Activated naive CD8-positive, alpha-beta T cell treated with anti-CD3 and anti-CD28 coated beads, Interleukin-2, amount 50 U/mL, for 24 hours (primary cell): Measurements from ENCODE around the gene ADIPOR2.
A peak's percentile ranks its signal among the peaks of the same experiment; 100 is the strongest.

Source experiments
- ATAC-seq: fragments of 150-1000 bp; cut with Tn5 transposase; one replicate; pipeline ENCODE4 v1.10.0; 2021
- DNase-seq: peaks from one replicate; pipeline ENCODE4 v3.0.0; 2021
- H3K27ac Mint-ChIP-seq: one replicate; pipeline ENCODE4 v1.8.0; 2021; ENCODE audit warnings: mild to moderate bottlenecking, mixed read lengths
- H3K27me3 Mint-ChIP-seq: one replicate; pipeline ENCODE4 v1.8.0; 2021; ENCODE audit warnings: mixed read lengths
- H3K36me3 Mint-ChIP-seq: one replicate; pipeline ENCODE4 v1.8.0; 2021; ENCODE audit warnings: low read depth, mixed read lengths
- H3K4me1 Mint-ChIP-seq: one replicate; pipeline ENCODE4 v1.8.0; 2021; ENCODE audit warnings: mixed read lengths
- H3K4me3 Mint-ChIP-seq: one replicate; pipeline ENCODE4 v1.8.0; 2021; ENCODE audit warnings: mild to moderate bottlenecking, moderate library complexity, mixed read lengths
- H3K9me3 Mint-ChIP-seq: one replicate; pipeline ENCODE4 v1.8.0; 2021; ENCODE audit warnings: mixed read lengths

The ADIPOR2 gene

GRCh38 chr12:1690578-1691122 lies at the start of gene ADIPOR2:
Gene ADIPOR2 (plus strand): TSS chr12:1691070. CDS start chr12:1754344, 63,274 bp downstream.
- DNase-seq (peak; percentile 94), ATAC-seq (peak; percentile 99)
- Mint-ChIP-seq H3K36me3 (peaks cover 13% of the 10 kb centered on the region), H3K9me3 (no peaks in the 10 kb centered on the region), H3K27me3 (no peaks in the 10 kb centered on the region), H3K4me1 (peaks cover 54% of the 10 kb centered on the region), H3K4me3 (peak within 1 kb of the TSS; percentile 91), H3K27ac (peak within 1 kb of the TSS; percentile 99)

GRCh38 chr12:1642513-1642912 lies 48.4 kb upstream of the ADIPOR2 start:
- DNase-seq (no peak), ATAC-seq (no peak)
- no peak overlapping the region for H3K4me3 Mint-ChIP-seq
- H3K4me1 Mint-ChIP-seq, result peaks cover 6% of the 10 kb centered on the region
- H3K36me3 Mint-ChIP-seq, result no peaks in the 10 kb centered on the region
- H3K9me3 Mint-ChIP-seq, result no peaks in the 10 kb centered on the region
- no peak overlapping the region for H3K27ac Mint-ChIP-seq
- peaks cover 2% of the 10 kb centered on the region for H3K27me3 Mint-ChIP-seq

- no peak overlapping the region for H3K4me3 Mint-ChIP-seq
- H3K27me3 Mint-ChIP-seq, result peaks cover 2% of the 10 kb centered on the region
- H3K27ac Mint-ChIP-seq, result no peak overlapping the region
These were observed 47.8 kb upstream of the ADIPOR2 start for GRCh38 chr12:1643043-1643442.

GRCh38 chr12:1643905-1644533 lies 46.9 kb upstream of the ADIPOR2 start:
- DNase-seq (no peak), ATAC-seq (no peak)
- no peaks in the 10 kb centered on the region for H3K9me3 Mint-ChIP-seq
- H3K27me3 Mint-ChIP-seq, result peaks cover 2% of the 10 kb centered on the region
- no peak overlapping the region for H3K27ac Mint-ChIP-seq
- H3K4me3 Mint-ChIP-seq, result no peak overlapping the region
- H3K4me1 Mint-ChIP-seq, result peaks cover 6% of the 10 kb centered on the region
- H3K36me3 Mint-ChIP-seq, result no peaks in the 10 kb centered on the region

More at GRCh38 chr12:1643043-1643442, 47.8 kb upstream of the ADIPOR2 start:
- no peaks in the 10 kb centered on the region for H3K9me3 Mint-ChIP-seq
- no peaks in the 10 kb centered on the region for H3K36me3 Mint-ChIP-seq
- ATAC-seq (no peak), DNase-seq (no peak)
- peaks cover 6% of the 10 kb centered on the region for H3K4me1 Mint-ChIP-seq

- peaks cover 6% of the 10 kb centered on the region for H3K4me1 Mint-ChIP-seq
- DNase-seq (no peak), ATAC-seq (no peak)
- no peak overlapping the region for H3K27ac Mint-ChIP-seq
- H3K4me3 Mint-ChIP-seq, result no peak overlapping the region
- no peaks in the 10 kb centered on the region for H3K9me3 Mint-ChIP-seq
- H3K27me3 Mint-ChIP-seq, result peaks cover 6% of the 10 kb centered on the region
- no peaks in the 10 kb centered on the region for H3K36me3 Mint-ChIP-seq
These were observed 46.1 kb upstream of the ADIPOR2 start for GRCh38 chr12:1644534-1645438.

GRCh38 chr12:1645819-1646218 lies 45.1 kb upstream of the ADIPOR2 start:
- no peaks in the 10 kb centered on the region for H3K36me3 Mint-ChIP-seq
- no peaks in the 10 kb centered on the region for H3K9me3 Mint-ChIP-seq
- no peak for ATAC-seq
- peaks cover 6% of the 10 kb centered on the region for H3K4me1 Mint-ChIP-seq
- no peak overlapping the region for H3K27ac Mint-ChIP-seq
- no peak for DNase-seq
- H3K27me3 Mint-ChIP-seq, result peaks cover 8% of the 10 kb centered on the region
- H3K4me3 Mint-ChIP-seq, result no peak overlapping the region

- Mint-ChIP-seq H3K4me3 (no peak overlapping the region), H3K27me3 (peaks cover 12% of the 10 kb centered on the region), H3K27ac (no peak overlapping the region), H3K36me3 (no peaks in the 10 kb centered on the region), H3K4me1 (peaks cover 6% of the 10 kb centered on the region), H3K9me3 (no peaks in the 10 kb centered on the region)
- ATAC-seq (peak; percentile 57), DNase-seq (no peak)
These were observed 44.1 kb upstream of the ADIPOR2 start for GRCh38 chr12:1646569-1647284.

- Mint-ChIP-seq H3K4me1 (peaks cover 6% of the 10 kb centered on the region), H3K27me3 (peaks cover 13% of the 10 kb centered on the region), H3K4me3 (no peak overlapping the region), H3K27ac (no peak overlapping the region), H3K9me3 (no peaks in the 10 kb centered on the region), H3K36me3 (no peaks in the 10 kb centered on the region)
- ATAC-seq, result no peak
- DNase-seq, result no peak
These were observed 43.6 kb upstream of the ADIPOR2 start for GRCh38 chr12:1647285-1647669.

- peaks cover 3% of the 10 kb centered on the region for H3K4me1 Mint-ChIP-seq
- no peak overlapping the region for H3K4me3 Mint-ChIP-seq
- H3K27ac Mint-ChIP-seq, result no peak overlapping the region
- H3K27me3 Mint-ChIP-seq, result peaks cover 15% of the 10 kb centered on the region
- DNase-seq (no peak), ATAC-seq (no peak)
- no peaks in the 10 kb centered on the region for H3K9me3 Mint-ChIP-seq
- no peaks in the 10 kb centered on the region for H3K36me3 Mint-ChIP-seq
These were observed 40.5 kb upstream of the ADIPOR2 start for GRCh38 chr12:1650260-1650977.

- DNase-seq (no peak), ATAC-seq (no peak)
- Mint-ChIP-seq H3K4me3 (no peak overlapping the region), H3K27ac (no peak overlapping the region), H3K4me1 (peaks cover 2% of the 10 kb centered on the region), H3K36me3 (no peaks in the 10 kb centered on the region), H3K27me3 (peaks cover 15% of the 10 kb centered on the region), H3K9me3 (no peaks in the 10 kb centered on the region)
These were observed 39.9 kb upstream of the ADIPOR2 start for GRCh38 chr12:1650978-1651361.

- peaks cover 15% of the 10 kb centered on the region for H3K27me3 Mint-ChIP-seq
- H3K4me1 Mint-ChIP-seq, result peaks cover 2% of the 10 kb centered on the region
- H3K9me3 Mint-ChIP-seq, result no peaks in the 10 kb centered on the region
- no peak for ATAC-seq
- H3K27ac Mint-ChIP-seq, result no peak overlapping the region
- DNase-seq, result no peak
- H3K36me3 Mint-ChIP-seq, result no peaks in the 10 kb centered on the region
- no peak overlapping the region for H3K4me3 Mint-ChIP-seq
These were observed 38.9 kb upstream of the ADIPOR2 start for GRCh38 chr12:1651946-1652345.

GRCh38 chr12:1655225-1655788 lies 35.6 kb upstream of the ADIPOR2 start:
- ATAC-seq (no peak), DNase-seq (no peak)
- Mint-ChIP-seq H3K4me3 (no peak overlapping the region), H3K27me3 (peaks cover 9% of the 10 kb centered on the region), H3K4me1 (peaks cover 2% of the 10 kb centered on the region), H3K36me3 (no peaks in the 10 kb centered on the region), H3K9me3 (no peaks in the 10 kb centered on the region), H3K27ac (no peak overlapping the region)

GRCh38 chr12:1656902-1657301 lies 34.0 kb upstream of the ADIPOR2 start:
- no peaks in the 10 kb centered on the region for H3K36me3 Mint-ChIP-seq
- no peak overlapping the region for H3K4me3 Mint-ChIP-seq
- H3K9me3 Mint-ChIP-seq, result no peaks in the 10 kb centered on the region
- no peak overlapping the region for H3K27ac Mint-ChIP-seq
- H3K4me1 Mint-ChIP-seq, result peaks cover 8% of the 10 kb centered on the region
- H3K27me3 Mint-ChIP-seq, result peaks cover 2% of the 10 kb centered on the region
- DNase-seq, result no peak
- no peak for ATAC-seq

- no peak overlapping the region for H3K4me3 Mint-ChIP-seq
- H3K27ac Mint-ChIP-seq, result no peak overlapping the region
- peaks cover 9% of the 10 kb centered on the region for H3K4me1 Mint-ChIP-seq
- no peak for DNase-seq
- no peaks in the 10 kb centered on the region for H3K36me3 Mint-ChIP-seq
- H3K9me3 Mint-ChIP-seq, result no peaks in the 10 kb centered on the region
- H3K27me3 Mint-ChIP-seq, result peaks cover 1% of the 10 kb centered on the region
- ATAC-seq, result no peak
These were observed 33.2 kb upstream of the ADIPOR2 start for GRCh38 chr12:1657688-1658087.
